GM20431 (cell line): ENCODE data around the gene PTPRK.

ENCODE experiments used
- in situ Hi-C: fragments of 300-500 bp; cut with MseI, MboI; formaldehyde crosslinking; loops from one replicate; pipeline ENCODE4 v1.15.0; 2020; ENCODE audit warnings: low sequenced_read_pairs; ENCODE audit not compliant: unreplicated experiment

Gene PTPRK

DNA sequence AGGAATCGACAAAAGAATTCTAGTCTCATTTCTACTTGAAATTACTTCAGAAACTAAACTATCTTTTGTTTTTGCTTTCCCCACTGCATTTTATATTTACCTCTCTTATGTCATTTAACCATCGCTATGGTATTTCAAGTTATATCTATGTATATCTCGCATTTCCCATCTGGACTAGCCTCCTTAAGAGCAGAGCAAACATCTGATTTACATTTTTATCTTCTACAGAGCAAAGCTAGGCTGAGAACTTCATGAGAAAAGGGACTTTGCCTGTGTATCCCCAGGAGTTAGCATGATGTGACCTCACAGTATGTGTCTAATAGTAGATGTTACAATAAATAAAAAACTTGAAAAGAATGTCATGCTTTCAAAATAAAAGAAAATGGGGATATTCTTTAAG is 201.2 kb downstream of the PTPRK start:
- in situ Hi-C loops: no loop called here

DNA sequence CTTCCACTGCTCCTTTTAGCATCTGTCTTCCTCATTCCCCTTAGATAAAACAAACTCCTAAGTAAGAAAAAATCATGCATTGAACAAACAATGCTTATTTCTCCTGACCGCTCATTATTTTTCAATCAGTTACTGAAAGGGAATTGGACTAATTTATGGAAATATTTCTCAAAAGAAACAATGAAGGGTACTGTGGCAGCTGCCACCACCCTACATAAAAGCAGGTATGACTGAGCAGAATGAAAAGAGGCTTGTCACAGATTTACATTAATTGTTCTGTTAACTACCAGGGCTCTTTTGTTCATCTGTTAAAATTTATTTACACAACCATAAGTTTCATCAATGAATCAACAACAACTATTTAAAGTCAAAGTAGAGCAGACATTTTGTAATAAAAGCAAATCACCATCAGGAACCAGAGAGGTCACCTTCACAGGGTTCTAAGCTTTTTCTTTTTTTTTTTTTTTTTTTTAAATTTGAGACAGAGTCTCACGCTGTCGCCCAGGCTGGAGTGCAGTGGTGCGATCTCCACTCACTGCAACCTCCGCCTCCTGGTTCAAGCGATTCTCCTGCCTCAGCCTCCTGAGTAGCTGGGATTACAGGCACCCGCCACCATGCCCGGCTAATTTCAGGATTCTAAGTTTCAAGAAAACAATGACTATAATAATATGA is 204.0 kb downstream of the PTPRK start:
- in situ Hi-C loops: no loop called here

DNA sequence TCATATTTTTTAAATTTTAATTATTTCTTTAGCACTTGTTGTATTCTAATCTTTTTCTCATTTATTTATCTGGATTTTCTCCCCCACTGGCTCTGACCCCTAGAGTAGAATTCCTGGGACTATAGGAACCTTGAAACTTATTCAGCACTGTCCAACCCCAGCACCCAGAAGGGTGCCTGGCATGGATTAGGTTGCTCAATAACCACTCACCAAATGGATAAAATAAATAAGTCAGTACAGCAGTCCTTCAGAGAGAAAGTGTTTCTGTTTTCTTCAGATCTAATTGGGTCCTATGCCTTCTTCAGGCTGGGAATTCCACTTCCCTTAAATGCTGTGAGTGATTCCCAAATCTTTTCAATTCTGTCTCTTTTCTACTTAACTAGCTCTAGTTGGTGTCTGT is 206.2 kb downstream of the PTPRK start:
- in situ Hi-C loops: no loop called here

DNA sequence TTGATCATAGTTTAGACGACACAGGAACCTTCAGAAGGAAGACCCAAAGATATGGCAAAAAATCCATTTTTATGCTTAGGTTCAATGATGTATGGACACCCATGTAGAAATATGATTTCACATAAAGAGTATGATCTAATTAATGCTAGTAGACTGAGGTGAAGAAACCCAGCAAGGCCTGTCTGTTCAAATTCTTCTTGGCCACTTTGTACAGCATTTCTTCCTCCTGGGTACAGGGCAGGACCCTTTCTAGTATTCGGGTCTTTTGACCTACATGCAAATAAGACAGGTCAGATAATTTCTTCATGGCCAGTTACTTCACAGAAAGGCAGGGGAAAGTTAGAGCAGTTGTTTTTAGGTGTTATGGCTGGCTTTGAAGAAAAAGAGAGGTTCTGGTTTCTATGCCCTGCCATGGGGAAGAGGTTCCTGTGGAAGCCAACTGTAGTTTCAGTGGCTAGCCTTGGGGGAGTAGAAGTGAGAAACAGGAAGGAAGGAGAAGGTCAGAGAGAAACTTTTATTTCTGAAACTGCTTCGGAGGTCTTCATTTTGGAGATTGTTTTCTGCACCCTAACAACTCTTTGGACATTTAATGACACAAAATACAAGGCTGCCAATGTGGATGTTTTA is 208.3 kb downstream of the PTPRK start:
- in situ Hi-C loops: no loop called here

DNA sequence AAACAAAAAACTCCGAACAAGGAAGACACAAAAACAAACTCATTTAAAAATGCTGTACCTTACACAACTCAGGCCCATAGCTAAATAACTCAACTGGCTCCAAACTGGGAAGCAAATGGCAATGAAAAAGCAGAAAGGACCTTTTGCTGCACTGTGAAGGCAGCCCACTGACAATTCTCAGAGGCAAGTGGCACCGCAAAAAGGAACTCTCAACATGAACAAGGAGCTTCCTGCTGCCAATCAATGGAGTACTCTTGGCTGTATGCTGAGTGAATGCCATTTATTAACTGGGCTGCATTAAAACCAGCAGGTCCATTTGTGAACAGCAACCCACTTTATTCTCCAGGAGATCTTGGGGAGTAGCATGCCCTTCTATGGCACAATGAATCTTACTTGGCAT is 209.9 kb downstream of the PTPRK start:
- in situ Hi-C loops: no loop called here

DNA sequence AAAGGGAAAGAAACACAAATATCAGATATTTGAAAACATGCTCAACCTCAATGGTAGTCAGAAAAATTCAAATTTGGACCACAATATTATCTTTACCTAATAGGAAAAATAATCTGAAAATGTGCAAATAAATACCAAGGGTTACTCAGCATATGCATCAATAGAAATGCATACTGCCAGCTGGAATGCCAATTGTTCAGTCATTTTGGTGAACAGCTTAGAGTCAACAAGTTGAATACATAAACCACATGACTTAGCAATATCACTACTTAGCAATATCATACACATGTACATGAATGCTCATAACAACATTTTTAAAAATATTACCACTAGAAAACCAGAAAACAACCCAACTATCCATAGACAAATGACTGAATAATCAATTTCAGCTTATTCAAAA is 212.7 kb downstream of the PTPRK start:
- in situ Hi-C loops: no loop called here

DNA sequence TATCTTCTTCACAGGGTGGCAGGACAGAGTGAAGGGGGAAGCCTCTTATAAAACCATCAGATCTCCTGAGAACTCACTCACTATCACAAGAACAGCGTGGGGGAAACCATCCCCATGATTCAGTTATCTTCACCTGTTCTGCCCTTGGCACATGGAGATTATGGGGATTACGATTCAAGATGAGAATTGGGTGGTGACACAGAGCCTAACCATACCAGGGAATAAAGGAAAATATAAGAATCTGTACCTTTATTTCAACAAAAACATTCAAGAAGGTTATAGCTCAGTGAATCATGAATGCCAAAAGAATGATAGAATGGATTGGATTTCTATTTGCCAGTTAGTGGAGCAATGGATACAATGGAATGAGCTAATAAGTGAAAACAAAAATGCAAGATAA is 214.4 kb downstream of the PTPRK start:
- in situ Hi-C loops: no loop called here

DNA sequence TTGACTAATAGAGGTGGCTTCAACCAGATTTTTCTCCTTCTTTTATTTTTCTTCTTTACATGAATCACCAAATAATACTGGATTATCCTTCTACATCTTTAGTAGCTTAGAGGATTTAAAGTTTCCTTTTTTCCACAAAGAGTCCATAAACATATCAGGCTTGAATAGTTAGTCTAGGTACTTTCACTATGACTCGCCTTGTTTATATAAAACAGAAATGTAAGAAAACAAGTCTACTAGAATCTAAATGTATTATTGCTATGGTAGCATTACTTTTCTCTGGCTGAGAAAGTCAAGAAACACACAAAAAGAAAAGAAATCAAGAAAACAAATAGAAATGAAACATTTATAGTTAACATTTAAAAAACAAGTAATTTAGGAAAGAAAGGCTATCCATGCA is 215.2 kb downstream of the PTPRK start:
- in situ Hi-C loops: no loop called here

DNA sequence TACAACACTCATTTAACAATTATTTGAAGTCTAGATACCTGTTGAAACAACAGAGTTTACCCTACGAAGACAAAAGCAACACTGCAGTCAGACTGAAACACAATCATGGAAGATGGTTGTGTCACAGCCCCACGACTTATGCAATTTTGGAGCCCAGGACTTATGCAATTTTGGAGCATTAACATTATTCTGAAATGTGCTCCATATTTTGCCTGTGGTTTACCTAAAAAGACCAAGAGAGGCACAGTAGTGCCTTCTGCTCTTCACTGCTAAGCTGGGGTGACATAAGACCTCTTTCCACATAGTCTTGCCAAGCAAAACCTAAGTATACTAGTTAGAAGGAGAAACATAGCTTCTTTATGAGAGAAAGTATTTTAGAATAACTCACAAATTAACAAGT is 216.5 kb downstream of the PTPRK start:
- in situ Hi-C loops: no loop called here

DNA sequence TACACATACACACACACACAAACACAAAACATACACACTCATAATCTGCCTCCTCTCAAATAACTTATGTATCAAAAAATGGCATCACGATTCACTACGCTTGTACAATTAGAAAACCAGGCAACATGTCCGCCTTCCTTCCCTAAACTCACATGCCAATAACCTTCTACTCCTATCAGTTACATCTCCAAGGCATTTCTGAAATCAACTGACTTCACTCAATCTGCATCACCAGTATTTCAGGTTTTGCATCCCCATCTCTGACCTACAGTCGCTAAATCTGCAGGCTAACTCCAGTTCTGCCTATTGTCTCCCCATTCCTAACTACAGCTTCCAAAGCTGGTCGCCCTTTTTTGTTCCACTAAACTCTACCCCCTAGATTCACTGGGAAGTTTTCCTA is 217.5 kb downstream of the PTPRK start:
- in situ Hi-C loops: no loop called here

DNA sequence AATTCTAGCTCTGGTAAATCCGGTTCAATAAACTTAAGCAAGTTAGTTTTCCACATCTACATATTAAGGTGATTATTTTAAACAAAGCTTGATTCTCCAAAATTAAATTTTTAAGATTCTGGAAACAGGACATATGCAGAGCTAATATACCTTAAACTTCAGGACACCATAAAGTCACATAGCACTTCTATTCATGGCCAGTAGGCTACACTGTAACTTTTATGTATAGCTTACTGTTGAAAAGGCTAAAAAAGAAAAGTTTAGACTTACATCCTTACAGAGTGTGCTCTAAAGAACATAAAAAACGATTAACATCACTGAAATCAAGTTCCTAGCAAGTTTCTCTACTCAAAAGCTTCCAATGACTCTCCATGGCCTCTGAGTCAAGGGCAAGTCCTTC is 224.7 kb downstream of the PTPRK start:
- in situ Hi-C loops: no loop called here

DNA sequence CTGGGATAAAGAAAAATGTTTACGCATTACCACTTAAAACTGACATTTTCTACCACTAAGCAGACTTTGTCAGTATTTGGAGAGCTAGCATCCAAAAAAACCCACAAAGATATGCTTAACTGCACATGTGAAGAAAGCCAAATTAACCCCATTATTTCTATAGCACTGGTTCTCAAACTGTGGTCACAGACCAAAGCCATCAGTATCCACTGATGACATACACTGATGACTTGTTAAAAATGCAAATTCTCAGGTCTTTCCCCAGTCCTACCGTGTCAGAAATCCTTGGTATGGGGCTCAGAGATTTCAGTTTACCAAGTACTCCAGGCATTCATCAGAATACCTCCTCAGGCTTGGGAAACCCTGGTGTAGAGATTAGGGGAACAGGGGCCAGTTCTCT is 230.2 kb downstream of the PTPRK start:
- in situ Hi-C loops: no loop called here

DNA sequence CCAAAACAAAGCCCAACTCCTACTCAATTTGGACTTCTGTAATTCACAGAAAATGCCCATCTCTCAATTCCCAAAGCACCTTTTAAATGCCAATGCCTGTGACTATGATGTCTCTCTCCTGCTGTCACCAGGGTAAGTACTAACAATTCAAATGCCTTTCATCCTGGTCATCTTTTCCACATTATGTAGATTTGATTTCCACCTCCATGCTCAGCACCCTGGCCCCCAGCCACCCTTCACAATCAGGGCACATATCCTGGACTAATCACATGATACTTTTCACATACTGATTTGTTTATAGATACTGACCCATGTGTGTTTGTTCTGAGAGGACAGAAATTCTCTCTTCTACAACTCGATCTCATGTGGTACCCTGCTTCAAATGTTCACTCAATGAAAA is 236.3 kb downstream of the PTPRK start:
- in situ Hi-C loops: no loop called here

DNA sequence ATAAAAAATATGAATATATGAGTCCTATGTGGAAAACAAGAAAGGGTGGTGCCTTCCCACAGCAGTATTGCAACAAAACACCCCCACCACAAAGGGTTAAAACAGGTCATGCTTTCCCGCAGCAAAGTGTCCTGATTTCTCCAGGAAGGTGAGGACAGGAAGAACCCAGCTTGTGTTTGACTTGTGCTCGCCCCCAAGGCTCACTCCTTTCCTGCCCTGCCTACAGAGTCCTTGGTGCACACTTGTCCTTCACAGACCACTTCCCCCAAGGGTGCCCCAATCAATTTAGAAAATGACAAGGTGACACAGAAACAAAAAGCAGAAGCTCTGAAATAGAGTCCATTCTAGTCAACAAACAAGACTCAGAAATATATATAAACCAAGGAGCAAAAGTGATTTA is 237.4 kb downstream of the PTPRK start:
- in situ Hi-C loops: no loop called here

DNA sequence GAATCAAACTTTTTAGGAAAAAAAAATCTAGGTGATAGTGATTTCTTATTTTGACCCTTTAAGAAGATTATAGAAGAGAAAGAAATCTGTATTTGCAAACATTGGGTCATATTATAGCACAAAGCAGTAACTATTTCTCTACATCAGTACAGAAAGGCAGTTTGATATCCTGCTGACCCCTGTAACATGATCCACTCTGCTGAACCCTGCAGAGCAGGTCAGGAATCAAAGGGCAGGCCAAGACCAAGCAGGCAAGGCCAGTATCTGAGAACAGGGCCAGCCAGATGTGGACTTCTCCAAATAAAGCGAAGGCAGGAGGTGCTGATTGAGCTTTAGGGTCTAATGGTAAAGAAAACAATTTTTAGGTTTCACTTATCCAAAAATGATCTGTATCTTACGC is 239.4 kb downstream of the PTPRK start:
- in situ Hi-C loops: no loop called here

DNA sequence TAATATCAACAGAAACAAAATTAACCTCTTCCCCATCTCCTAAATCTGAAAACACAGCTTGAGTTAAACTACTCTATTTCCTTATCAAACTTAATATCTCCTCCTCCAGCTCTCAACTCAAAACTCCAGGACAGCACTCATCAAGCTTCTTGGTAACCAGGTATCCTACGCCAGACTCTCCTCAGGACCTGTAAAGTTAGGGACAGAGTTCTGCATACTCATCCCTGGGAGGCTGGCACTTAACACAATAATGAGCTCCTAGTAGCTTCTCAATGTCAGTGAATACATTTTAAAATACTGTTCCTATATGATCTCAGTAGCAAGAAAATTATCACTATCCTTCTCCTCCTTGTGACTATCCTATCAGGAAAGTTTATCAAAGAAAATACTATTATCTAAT is 240.3 kb downstream of the PTPRK start:
- in situ Hi-C loops: no loop called here

DNA sequence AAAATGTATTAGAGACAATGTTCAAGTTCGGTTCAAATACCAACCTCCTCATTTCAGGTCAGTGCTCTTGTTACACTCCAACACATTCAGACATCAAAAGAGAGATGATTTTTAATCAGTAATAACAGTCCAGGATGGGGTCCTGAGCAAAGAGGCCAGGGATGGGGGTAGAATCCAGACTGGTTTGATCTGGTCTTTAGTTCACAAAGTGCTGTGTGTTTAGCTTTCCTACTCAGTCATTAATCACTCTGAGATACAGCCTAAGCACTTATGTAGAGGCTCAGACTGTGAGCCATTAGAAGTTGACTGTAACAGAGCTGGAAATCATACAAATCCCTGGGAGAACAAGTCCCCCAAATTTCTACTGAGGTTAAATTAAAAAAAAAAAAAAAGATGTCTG is 241.6 kb downstream of the PTPRK start:
- in situ Hi-C loops: no loop called here

DNA sequence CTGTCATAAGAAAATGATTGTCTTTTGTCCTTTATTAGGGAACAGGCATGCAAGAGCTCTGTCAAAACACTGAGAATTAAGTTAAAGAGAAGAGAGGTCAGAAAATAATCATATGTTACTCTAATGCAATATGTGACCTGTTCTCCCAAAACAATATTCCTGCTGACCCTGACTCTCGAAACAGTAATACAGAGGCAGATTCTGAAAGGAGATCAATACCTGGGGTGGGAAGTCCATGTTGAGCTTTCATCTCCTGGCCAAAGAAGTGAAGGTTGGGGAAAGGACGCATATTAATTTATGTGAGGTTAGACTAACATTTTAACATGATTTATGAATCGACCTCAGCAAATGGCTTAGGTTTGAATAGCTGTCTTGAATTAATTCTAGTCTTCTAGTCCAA is 243.0 kb downstream of the PTPRK start:
- in situ Hi-C loops: no loop called here

DNA sequence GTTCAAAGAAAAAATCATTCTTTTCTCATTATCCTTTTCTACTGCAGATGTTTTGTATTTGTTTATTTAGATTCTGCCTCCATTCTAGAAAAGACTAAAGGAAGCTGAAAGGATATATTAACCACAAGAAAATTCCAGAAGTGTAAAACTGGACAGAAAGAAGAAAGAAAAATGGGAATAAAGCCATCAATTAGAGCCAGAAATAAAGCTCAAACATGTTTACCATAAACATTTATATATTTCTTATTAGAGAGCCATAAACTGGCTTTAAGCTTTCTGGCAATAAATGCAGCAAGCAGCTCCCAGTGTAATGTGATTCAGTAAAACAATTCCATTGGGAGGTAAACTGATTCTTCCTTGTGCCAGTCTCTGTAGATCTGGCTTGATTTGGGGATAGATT is 244.1 kb downstream of the PTPRK start:
- in situ Hi-C loops: no loop called here

DNA sequence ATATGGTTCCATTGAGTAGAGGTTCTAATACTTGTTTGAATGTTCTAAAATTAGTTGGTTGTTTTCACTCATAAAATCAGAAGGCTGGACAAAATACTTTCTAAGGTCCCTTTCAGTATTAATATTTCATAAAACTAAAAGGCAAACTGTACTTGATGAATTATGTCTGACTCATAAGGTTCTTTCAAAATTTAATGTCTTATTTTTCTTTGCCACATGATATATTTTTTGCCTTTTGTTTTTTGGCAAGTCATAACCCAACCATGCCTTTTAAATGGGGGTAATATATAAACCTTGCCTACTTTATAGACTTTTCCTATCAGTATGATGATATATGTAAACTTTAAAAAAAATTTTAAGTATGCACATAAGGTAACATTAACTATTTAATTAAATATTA is 244.7 kb downstream of the PTPRK start:
- in situ Hi-C loops: no loop called here

DNA sequence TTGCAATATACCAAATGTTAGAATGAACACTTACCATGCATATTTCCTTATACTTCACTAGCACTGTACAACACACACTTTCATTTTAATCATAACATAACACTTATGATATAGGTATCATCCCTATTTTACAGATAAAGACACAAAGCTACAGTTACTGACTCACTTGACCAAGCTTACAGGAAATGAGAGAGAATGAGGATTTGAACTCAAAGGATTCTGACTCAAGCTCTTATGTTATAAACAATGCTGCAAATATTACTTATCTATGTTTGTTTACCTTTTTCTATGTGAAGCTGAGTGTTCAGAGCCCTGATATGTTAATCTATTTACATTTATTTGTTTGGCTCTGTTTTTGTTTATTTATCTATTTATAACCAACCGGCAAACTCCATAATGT is 245.4 kb downstream of the PTPRK start:
- in situ Hi-C loops: no loop called here

DNA sequence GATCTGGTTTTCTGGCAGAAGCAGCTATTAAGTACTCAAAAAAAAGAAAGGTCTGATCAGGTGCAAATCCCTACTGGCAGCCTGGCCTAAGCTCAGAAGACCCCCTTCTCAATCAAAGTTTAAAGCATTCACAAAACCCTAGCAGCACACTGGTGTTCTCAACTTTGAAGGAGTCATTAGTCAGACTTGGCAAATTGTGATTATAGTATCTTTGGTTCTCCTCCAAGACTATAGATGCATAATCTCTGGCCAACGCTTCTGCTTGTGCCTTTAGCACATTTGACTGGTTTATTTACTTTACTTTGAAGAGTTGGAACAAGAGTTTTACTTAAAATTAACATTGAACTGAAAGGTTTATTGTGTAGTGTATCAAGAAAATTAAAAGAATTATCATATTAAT is 248.9 kb downstream of the PTPRK start:
- in situ Hi-C loops: no loop called here
